Measurements from ENCODE around the gene LYPD3. TPM values are rescaled to one million over a fixed set of nuclear protein-coding genes. Genes with fewer than 3 reads are reported as not detected.

LYPD3 gene
- total RNA-seq, 1 donor from 2014 or later: 4.1 TPM

DNA sequence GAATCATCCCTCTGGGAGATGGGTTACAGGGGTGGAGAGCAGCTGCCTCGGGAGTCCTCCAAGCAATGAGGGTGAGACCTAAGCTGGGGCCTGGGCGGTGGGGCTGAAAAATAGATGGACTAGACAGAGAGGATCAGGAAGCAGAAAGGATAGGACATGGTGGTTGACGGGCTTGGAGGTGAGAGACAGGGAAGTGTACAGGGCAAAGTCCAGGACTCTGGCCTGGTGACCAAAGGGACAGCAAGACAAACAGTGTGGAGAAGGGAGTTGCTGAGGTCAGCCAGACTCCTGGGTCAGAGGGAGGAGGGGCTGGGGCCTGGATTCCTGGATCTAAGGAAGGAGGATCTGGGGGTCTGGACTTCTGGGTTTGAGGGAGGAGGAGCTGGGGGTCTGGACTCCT, 33.6 kb upstream of the LYPD3 start:
- Mint-ChIP-seq H3K27me3 (ENCODE audit: insufficient read depth) (no peaks in the 10 kb centered on the region), H3K4me3 (no peak overlapping the region), H3K9me3 (no peaks in the 10 kb centered on the region), H3K4me1 (ENCODE audit: low read depth) (peaks cover 14% of the 10 kb centered on the region), H3K36me3 (ENCODE audit: low read depth) (peaks cover 21% of the 10 kb centered on the region), H3K27ac (no peak overlapping the region)
- intact Hi-C loops (cut with micrococcal nuclease): no loop called here
- no peak for DNase-seq (ENCODE audit: low spot score)

DNA sequence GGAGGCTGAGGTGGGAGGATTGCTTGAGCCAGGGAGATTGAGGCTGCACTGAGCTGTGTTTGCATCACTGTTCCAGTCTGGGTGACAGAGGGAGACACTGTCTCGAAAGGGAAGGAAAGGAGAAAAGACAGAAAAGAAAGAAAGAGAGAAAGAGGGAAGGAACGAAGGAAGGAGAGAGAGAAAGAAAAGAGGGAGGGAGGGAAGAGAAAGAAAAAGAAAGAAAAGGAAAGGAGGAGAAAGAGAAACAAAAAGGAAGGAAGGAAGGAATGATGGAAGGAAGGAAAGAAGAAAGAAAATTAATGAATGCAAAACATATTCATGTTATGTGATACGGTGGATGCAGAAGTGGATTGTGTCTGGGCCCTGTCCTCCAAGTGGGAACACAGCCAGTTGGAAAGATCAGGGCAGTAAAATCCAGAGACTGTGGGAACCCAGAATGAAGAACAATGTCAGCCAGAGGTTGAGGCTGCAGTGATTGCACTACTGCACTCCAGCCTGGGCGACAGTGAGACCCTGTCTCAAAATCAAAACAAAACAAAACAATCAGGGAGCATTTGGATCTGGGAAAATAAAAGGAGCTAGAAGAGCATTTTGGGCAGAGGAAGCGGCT, 32.9 kb upstream of the LYPD3 start:
- Mint-ChIP-seq H3K4me1 (ENCODE audit: low read depth) (peaks cover 9% of the 10 kb centered on the region), H3K27ac (no peak overlapping the region)

DNA sequence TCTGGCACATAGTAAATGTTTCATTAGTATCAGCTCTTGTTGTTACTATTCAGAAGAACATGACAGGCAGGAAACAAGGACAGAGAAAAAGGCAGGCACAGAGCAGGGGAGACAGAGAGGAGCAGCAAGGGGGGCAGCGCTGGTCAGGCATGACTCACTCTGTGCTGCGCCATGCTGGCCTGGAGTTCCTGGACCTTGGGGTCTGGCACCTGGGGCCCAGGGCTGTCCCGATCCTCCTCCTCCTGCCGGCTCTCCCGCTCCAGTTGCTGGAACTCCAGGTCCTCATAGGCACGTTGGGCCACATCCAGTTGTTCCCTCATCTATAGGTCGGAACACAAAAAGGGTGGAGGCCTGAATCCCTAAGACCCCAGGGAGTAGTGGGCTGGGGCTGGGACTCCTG, 31.6 kb upstream of the LYPD3 start:
- intact Hi-C loops (cut with micrococcal nuclease): no loop called here
- no peaks in the 10 kb centered on the region for H3K4me1 Mint-ChIP-seq (ENCODE audit: low read depth)
- H3K27me3 Mint-ChIP-seq (ENCODE audit: insufficient read depth): no peaks in the 10 kb centered on the region
- no peaks in the 10 kb centered on the region for H3K9me3 Mint-ChIP-seq
- H3K4me3 Mint-ChIP-seq: no peak overlapping the region
- no peak overlapping the region for H3K27ac Mint-ChIP-seq
- DNase-seq (ENCODE audit: low spot score): no peak
- peaks cover 15% of the 10 kb centered on the region for H3K36me3 Mint-ChIP-seq (ENCODE audit: low read depth)

More for the DNA sequence above, 32.9 kb upstream of the LYPD3 start:
- Mint-ChIP-seq H3K4me3 (no peak overlapping the region), H3K9me3 (no peaks in the 10 kb centered on the region), H3K36me3 (ENCODE audit: low read depth) (peaks cover 21% of the 10 kb centered on the region), H3K27me3 (ENCODE audit: insufficient read depth) (no peaks in the 10 kb centered on the region)
- intact Hi-C loops (cut with micrococcal nuclease): no loop called here
- no peak for DNase-seq (ENCODE audit: low spot score)

DNA sequence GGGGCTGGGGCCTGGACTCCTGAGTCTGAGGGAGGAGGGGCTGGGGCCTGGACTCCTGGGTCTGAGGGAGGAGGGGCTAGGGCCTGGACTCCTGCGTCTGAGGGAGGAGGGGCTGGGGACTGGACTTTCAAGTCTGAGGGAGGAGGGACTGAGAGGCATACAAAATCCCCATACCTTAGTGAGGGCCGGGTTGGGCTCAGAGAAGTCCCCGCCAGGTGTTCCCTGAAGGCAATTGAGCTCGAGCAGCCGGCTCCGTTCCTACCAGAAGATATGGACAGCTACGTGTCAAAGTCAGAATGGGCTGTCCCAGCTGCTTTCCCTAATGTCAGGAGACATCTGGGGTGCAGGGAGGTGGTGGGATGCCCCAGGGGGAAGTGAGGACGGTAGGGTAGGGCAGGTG, 29.7 kb upstream of the LYPD3 start:
- H3K9me3 Mint-ChIP-seq: no peaks in the 10 kb centered on the region
- no peaks in the 10 kb centered on the region for H3K27me3 Mint-ChIP-seq (ENCODE audit: insufficient read depth)
- H3K36me3 Mint-ChIP-seq (ENCODE audit: low read depth): peaks cover 13% of the 10 kb centered on the region
- DNase-seq (ENCODE audit: low spot score): no peak
- H3K4me3 Mint-ChIP-seq: no peak overlapping the region
- no peaks in the 10 kb centered on the region for H3K4me1 Mint-ChIP-seq (ENCODE audit: low read depth)
- intact Hi-C loops (cut with micrococcal nuclease): no loop called here
- H3K27ac Mint-ChIP-seq: no peak overlapping the region

DNA sequence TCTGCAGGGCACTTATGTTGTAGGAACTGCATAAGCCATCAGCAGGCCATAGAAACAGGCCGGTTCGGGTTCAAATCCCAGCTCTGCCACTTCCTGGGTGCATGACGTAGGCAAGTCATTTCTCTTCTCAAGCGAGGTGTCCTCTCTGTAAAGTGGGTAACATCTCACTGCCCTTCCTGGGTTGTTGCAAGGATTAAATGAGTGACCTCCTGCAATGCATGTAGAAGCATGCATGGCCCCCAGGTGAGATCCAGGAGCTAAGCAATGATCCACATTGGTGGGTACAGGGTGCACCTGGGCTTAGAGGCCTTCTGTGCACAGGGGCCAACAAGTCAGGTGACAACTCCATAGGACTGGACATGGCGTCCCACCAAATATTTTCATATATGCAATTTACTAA, 25.4 kb upstream of the LYPD3 start:
- Mint-ChIP-seq H3K4me1 (ENCODE audit: low read depth) (peaks cover 4% of the 10 kb centered on the region), H3K4me3 (no peak overlapping the region), H3K9me3 (no peaks in the 10 kb centered on the region), H3K36me3 (ENCODE audit: low read depth) (peaks cover 8% of the 10 kb centered on the region), H3K27me3 (ENCODE audit: insufficient read depth) (no peaks in the 10 kb centered on the region), H3K27ac (no peak overlapping the region)
- no peak for DNase-seq (ENCODE audit: low spot score)
- intact Hi-C loops (cut with micrococcal nuclease): no loop called here

DNA sequence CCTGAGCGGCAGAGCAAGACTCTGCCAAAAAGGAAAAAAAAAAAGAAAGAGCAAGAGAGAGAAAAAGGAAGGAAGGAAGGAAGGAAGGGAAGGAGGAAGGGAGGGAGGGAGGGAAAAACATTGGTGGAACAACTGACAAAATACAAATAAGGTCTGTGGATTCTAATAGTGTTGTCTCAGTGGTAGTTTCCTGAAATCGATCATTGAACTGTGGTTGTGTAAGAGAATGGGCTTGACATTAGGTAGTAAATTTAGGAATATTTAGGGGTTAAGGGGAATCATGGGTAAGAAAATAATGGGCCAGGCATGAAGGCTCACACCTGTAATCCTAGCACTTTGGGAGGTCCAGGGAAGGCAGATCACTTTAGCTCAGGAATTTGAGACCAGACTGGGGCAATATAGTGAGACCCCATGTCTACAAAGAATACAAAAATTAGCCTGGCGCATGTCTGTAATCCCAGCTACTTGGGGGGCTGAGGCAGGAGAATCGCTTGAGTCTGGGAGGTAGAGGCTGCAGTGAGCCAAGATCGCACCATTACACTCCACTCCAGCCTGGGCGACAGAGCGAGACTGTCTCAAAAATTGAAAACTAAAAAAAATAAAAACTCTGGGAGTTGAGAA, 24.7 kb upstream of the LYPD3 start:
- H3K4me1 Mint-ChIP-seq (ENCODE audit: low read depth): peaks cover 4% of the 10 kb centered on the region
- H3K9me3 Mint-ChIP-seq: no peaks in the 10 kb centered on the region
- intact Hi-C loops (cut with micrococcal nuclease): no loop called here
- no peak overlapping the region for H3K27ac Mint-ChIP-seq
- H3K36me3 Mint-ChIP-seq (ENCODE audit: low read depth): peaks cover 5% of the 10 kb centered on the region
- DNase-seq (ENCODE audit: low spot score): no peak
- no peaks in the 10 kb centered on the region for H3K27me3 Mint-ChIP-seq (ENCODE audit: insufficient read depth)
- no peak overlapping the region for H3K4me3 Mint-ChIP-seq

DNA sequence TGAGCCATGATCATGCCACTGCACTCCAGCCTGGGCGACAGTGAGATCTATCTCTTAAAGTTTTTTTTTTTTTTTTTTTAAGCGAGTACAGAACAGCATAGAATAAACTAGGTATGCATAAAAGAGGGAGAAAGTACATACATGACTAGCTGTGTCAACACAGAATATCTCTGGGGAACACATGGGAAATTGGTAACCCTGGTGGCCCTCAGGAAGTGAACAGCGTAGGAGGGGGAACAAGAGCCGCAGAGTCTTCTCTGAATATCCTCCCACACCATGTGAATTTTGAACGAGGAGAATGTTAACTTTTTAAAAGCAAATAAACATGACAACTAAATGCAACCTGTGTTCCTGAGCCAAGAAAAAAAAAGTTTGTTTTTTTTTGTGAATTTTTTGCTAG, 23.9 kb upstream of the LYPD3 start:
- H3K36me3 Mint-ChIP-seq (ENCODE audit: low read depth): peaks cover 3% of the 10 kb centered on the region
- intact Hi-C loops (cut with micrococcal nuclease): no loop called here

DNA sequence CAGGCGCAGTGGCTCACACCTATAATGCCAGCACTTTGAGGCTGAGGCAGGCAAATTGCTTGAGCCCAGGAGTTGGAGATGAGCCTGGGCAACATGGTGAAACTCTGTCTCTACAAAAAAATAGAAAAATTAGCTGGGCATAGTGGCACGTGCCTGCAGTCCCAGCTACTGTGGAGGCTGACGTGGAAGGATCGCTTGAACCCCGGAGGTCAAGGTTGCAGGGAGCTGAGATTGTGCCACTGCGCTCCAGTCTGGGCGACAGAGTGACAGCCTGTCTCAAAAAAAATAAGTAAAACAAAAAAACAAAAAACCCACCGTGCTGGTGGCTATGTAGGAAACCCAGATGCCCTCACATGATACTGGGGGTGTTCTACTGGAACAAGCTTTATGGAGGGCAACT, 22.8 kb upstream of the LYPD3 start:
- no peak for DNase-seq (ENCODE audit: low spot score)
- Mint-ChIP-seq H3K27ac (no peak overlapping the region), H3K4me3 (no peak overlapping the region), H3K4me1 (ENCODE audit: low read depth) (peaks cover 4% of the 10 kb centered on the region), H3K9me3 (no peaks in the 10 kb centered on the region), H3K36me3 (ENCODE audit: low read depth) (peaks cover 3% of the 10 kb centered on the region), H3K27me3 (ENCODE audit: insufficient read depth) (no peaks in the 10 kb centered on the region)
- intact Hi-C loops (cut with micrococcal nuclease): no loop called here

More for the DNA sequence above, 23.9 kb upstream of the LYPD3 start:
- Mint-ChIP-seq H3K27me3 (ENCODE audit: insufficient read depth) (no peaks in the 10 kb centered on the region), H3K4me3 (no peak overlapping the region), H3K4me1 (ENCODE audit: low read depth) (peaks cover 4% of the 10 kb centered on the region), H3K9me3 (no peaks in the 10 kb centered on the region), H3K27ac (no peak overlapping the region)
- no peak for DNase-seq (ENCODE audit: low spot score)

DNA sequence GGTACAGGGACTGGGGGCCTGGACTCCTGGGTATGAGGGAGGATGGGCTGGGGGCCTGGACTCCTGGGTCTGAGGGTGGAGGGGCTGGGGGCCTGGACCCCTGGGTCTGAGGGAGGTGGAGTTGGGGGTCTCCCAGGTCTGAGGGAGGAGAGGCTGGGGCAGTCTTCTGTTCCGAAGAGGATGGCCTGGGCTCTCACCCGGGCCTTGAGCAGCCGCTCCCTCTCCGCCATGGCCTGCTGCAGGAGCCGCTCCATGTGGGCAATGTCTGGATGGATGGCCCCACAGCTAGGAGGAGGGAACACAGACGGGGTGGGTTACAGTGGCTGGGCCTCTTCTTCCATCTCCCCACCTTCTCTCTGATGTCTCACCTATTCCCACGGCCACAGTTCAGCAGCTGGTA, 21.0 kb upstream of the LYPD3 start:
- Mint-ChIP-seq H3K9me3 (no peaks in the 10 kb centered on the region), H3K4me3 (no peak overlapping the region), H3K36me3 (ENCODE audit: low read depth) (peaks cover 6% of the 10 kb centered on the region), H3K4me1 (ENCODE audit: low read depth) (peaks cover 4% of the 10 kb centered on the region), H3K27ac (no peak overlapping the region), H3K27me3 (ENCODE audit: insufficient read depth) (no peaks in the 10 kb centered on the region)
- intact Hi-C loops (cut with micrococcal nuclease): no loop called here
- no peak for DNase-seq (ENCODE audit: low spot score)

DNA sequence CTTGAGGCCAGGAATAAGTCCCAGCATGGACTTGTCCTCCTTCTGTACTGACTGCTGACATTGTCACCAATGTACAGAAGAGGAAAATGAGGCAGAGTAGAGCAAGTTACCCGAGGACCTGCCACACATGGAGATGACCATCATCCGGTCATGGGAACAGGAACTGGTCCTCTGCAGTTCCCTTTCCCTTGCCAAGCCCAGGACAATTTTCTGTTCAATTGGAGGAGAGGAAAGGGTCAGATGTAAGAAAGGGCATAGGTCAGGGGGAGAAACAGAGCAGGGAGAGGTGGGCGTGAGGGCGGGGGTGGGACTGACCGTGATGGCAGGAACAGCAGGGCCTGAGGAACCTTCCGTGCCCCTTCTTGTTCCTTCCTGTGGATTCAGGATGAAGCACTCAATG, 20.5 kb upstream of the LYPD3 start:
- no peaks in the 10 kb centered on the region for H3K27me3 Mint-ChIP-seq (ENCODE audit: insufficient read depth)
- H3K4me1 Mint-ChIP-seq (ENCODE audit: low read depth): peaks cover 4% of the 10 kb centered on the region
- peaks cover 6% of the 10 kb centered on the region for H3K36me3 Mint-ChIP-seq (ENCODE audit: low read depth)
- H3K9me3 Mint-ChIP-seq: no peaks in the 10 kb centered on the region
- H3K27ac Mint-ChIP-seq: no peak overlapping the region
- intact Hi-C loops (cut with micrococcal nuclease): no loop called here
- no peak for DNase-seq (ENCODE audit: low spot score)
- H3K4me3 Mint-ChIP-seq: no peak overlapping the region

DNA sequence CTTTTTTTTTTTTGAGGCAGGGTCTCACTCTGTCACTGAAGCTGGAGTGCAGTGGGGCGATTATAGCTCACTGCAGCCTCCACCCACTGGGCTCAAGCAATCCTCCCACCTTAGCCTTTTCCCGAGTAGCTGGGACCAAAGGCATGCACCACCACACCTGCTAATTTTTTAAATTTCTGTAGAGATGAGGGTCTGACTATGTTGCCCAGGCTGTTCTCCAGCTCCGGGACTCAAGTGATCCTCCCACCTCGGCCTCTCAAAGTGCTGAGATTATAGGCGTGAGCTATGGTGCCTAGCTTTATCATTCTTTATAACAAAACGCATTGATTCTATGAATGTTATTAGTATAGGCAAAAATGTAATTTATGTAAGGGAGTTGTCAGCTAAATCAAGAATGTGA, 17.9 kb upstream of the LYPD3 start:
- H3K27me3 Mint-ChIP-seq (ENCODE audit: insufficient read depth): no peaks in the 10 kb centered on the region
- no peaks in the 10 kb centered on the region for H3K9me3 Mint-ChIP-seq
- no peak for DNase-seq (ENCODE audit: low spot score)
- H3K36me3 Mint-ChIP-seq (ENCODE audit: low read depth): peaks cover 11% of the 10 kb centered on the region
- H3K27ac Mint-ChIP-seq: no peak overlapping the region
- intact Hi-C loops (cut with micrococcal nuclease): no loop called here
- H3K4me3 Mint-ChIP-seq: no peak overlapping the region
- no peaks in the 10 kb centered on the region for H3K4me1 Mint-ChIP-seq (ENCODE audit: low read depth)

DNA sequence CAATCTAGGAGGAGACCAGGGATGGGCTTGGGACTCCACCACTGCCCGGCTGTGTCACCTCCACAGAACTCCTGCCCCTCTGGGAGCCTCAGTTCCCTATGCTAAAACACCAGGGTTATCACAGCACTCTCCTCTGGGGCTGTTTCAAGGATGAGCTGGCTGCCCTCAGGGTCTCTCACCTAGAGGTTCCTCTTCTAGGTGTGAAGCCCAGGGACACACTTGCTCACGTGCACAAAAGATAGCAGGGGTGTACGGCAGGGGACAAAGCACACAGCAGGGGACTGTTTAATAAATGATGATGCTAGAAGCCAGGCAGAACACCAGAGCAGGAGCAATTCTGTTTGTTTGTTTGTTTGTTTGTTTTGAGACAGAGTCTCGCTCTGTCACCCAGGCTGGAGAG, 16.8 kb upstream of the LYPD3 start:
- H3K4me1 Mint-ChIP-seq (ENCODE audit: low read depth): no peaks in the 10 kb centered on the region
- H3K9me3 Mint-ChIP-seq: no peaks in the 10 kb centered on the region
- H3K27me3 Mint-ChIP-seq (ENCODE audit: insufficient read depth): no peaks in the 10 kb centered on the region
- intact Hi-C loops (cut with micrococcal nuclease): no loop called here
- no peak overlapping the region for H3K4me3 Mint-ChIP-seq
- no peak overlapping the region for H3K27ac Mint-ChIP-seq
- peaks cover 14% of the 10 kb centered on the region for H3K36me3 Mint-ChIP-seq (ENCODE audit: low read depth)
- DNase-seq (ENCODE audit: low spot score): no peak

DNA sequence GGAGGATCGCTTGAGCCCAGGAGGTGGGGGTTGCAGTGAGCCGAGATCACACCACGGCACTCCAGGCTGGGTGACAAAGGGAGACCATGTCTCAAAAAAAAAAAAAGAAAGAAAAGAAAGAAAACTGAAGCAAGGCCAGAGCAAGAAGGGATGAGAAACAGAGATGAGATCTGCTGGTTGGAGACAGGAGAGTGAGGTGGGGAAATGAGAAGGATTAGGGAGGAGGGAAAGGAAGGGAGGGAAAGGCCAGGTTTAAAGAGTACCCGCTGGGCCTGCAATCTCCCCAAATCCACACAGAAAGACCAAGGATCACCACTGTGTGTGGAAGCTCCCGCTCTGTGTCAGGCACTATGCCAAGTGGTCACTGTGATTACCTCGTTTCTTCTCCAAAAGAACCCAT, 16.3 kb upstream of the LYPD3 start:
- intact Hi-C loops (cut with micrococcal nuclease): no loop called here

DNA sequence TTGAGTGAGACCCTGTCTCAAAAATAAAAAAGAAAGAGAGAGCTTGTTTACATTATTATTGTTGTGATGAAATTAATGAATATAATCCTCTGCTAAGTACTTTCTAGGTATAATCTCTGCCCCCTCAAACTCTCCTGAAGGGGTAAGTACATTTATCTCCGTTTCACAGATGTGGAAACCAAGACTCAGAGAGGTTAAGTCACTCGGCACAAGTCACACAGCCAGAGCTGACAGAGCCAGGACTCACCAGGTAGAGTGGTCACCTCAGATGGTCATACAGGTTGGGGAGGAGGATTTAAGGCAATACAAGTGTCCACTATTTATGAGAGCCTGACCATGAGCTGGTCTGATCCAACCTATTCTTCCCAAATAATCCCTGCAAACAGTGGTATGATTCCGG, 15.2 kb upstream of the LYPD3 start:
- Mint-ChIP-seq H3K4me1 (ENCODE audit: low read depth) (peaks cover 7% of the 10 kb centered on the region), H3K27ac (no peak overlapping the region), H3K36me3 (ENCODE audit: low read depth) (peaks cover 14% of the 10 kb centered on the region), H3K9me3 (no peaks in the 10 kb centered on the region), H3K4me3 (no peak overlapping the region), H3K27me3 (ENCODE audit: insufficient read depth) (no peaks in the 10 kb centered on the region)
- intact Hi-C loops (cut with micrococcal nuclease): no loop called here
- DNase-seq (ENCODE audit: low spot score): no peak

More for the DNA sequence above, 16.3 kb upstream of the LYPD3 start:
- Mint-ChIP-seq H3K9me3 (no peaks in the 10 kb centered on the region), H3K27me3 (ENCODE audit: insufficient read depth) (no peaks in the 10 kb centered on the region), H3K27ac (no peak overlapping the region), H3K4me1 (ENCODE audit: low read depth) (no peaks in the 10 kb centered on the region), H3K36me3 (ENCODE audit: low read depth) (peaks cover 14% of the 10 kb centered on the region), H3K4me3 (no peak overlapping the region)
- no peak for DNase-seq (ENCODE audit: low spot score)
